A673 (cell line): Measurements from ENCODE around the gene MLANA.

ENCODE experiments used
- EZH2 ChIP-seq: fragments of 200-600 bp; sonication (generic); IDR thresholded peaks from 2 replicates; pipeline ENCODE4 v1.6.1; 2017; ENCODE audit warnings: borderline replicate concordance, low read depth, mild to moderate bottlenecking, mixed read lengths, antibody characterized with exemption, low read length; ENCODE audit not compliant: poor library complexity, severe bottlenecking
- TF ChIP-seq, protein P1 (sequence below): fragments of 300-800, 200-600 bp; sonication (generic); conservative IDR thresholded peaks from 2 replicates; pipeline ENCODE4 v1.5.1; 2017; ENCODE audit warnings: low read depth, mild to moderate bottlenecking, antibody characterized with exemption, low read length, moderate library complexity, mixed read lengths

DNA sequence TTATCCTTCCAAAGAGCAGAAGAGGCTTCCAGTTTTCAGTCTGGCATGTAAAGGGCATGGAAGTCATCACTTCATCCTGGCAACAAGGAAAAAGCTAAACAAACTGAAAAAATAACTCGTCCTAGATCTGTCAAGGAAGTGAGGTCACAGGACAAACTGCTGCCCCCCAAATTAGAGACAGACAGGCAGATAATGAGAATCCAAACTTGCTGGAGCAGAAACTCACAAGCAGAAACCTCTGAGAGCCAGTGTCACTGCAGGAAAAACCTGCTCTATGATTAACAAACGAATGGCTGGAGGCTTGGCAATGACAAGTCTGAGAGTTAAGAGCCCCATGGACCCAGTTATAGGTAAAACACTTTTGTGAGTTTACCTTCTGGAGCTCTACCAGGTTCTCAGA is 18.9 kb upstream of the MLANA start:
- TF ChIP-seq, protein P1, sequence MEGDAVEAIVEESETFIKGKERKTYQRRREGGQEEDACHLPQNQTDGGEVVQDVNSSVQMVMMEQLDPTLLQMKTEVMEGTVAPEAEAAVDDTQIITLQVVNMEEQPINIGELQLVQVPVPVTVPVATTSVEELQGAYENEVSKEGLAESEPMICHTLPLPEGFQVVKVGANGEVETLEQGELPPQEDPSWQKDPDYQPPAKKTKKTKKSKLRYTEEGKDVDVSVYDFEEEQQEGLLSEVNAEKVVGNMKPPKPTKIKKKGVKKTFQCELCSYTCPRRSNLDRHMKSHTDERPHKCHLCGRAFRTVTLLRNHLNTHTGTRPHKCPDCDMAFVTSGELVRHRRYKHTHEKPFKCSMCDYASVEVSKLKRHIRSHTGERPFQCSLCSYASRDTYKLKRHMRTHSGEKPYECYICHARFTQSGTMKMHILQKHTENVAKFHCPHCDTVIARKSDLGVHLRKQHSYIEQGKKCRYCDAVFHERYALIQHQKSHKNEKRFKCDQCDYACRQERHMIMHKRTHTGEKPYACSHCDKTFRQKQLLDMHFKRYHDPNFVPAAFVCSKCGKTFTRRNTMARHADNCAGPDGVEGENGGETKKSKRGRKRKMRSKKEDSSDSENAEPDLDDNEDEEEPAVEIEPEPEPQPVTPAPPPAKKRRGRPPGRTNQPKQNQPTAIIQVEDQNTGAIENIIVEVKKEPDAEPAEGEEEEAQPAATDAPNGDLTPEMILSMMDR = no peak
- no peak for TF ChIP-seq EZH2
